Hematopoietic multipotent progenitor cell treated with erythropoietin and hydrocortisone succinate and interleukin-3 and kit ligand, for 15 days (in vitro differentiated cells): ENCODE results near the gene SLC39A13.

Experiments
- DNase-seq: peaks from one replicate; pipeline ENCODE4 v3.0.0-alpha.2; 2015; ENCODE audit warnings: low spot score

Gene SLC39A13

GRCh38 chr11:47407746-47408590, at the start of gene SLC39A13:
SLC39A13 (plus strand) TSS chr11:47408590; CDS start chr11:47410095, 1,505 bp downstream.
- DNase-seq, result peak; percentile 83

DNA sequence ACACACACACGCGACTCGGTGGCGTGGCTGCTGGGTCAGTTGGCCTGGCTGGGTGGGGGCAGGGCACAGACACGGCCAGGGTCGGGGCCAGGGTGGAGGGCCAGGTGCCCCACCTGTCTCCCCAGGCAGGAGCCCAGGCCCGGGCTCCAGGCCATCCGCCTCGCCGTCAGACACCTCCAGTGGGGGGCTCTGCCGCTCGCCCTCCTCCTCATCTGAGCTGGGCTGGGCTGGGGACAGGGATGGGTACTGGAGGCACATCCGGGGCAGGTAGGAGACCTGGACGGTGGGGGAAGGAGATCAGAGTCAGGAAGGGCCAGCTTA, 49.7 kb upstream of the SLC39A13 start:
- no peak for DNase-seq

GRCh38 chr11:47359162-47359561, 49.2 kb upstream of the SLC39A13 start:
- DNase-seq, result no peak

DNA sequence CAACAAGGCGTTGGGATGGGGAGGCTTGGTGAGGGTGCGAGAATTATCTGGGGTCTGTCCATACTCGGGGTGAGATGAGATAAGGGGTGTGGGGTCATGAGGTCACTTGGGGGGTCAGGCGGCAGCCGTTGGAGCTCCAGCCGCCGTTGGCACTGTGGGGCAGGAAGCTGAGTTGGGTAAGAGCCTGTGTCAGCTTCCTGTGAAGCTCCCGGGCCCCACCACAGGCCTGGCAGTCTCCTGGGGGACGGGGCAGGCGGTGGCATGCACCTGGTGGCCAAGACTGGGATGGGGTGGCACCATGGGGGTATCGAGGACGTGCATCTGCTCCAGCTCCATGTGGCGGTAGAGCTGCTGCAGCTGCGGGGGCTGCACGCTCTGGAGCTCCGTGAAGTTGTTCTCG, 48.8 kb upstream of the SLC39A13 start:
- no peak for DNase-seq

GRCh38 chr11:47360341-47360740, 48.0 kb upstream of the SLC39A13 start:
- no peak for DNase-seq

DNA sequence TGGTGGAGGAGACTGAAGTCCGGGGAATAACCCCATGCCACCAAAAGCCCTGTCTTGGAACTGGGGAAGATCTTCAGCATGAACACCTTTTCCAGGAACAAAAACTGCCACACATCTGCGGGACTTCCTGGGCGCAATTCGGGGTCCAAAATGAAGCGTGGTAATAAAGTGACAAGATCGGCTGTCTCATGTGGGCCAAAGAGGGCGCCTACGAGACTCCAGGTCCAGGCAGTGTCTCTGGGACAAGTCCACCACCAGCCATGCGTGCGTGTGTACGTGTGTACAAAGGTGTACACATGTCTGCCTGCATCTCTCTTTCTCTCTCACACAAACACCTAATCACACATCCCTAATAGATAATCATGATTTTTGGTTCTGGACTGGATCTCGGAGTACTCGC, 47.0 kb upstream of the SLC39A13 start:
- no peak for DNase-seq

- no peak for DNase-seq
These were observed 42.3 kb upstream of the SLC39A13 start for GRCh38 chr11:47366020-47366490.

DNA sequence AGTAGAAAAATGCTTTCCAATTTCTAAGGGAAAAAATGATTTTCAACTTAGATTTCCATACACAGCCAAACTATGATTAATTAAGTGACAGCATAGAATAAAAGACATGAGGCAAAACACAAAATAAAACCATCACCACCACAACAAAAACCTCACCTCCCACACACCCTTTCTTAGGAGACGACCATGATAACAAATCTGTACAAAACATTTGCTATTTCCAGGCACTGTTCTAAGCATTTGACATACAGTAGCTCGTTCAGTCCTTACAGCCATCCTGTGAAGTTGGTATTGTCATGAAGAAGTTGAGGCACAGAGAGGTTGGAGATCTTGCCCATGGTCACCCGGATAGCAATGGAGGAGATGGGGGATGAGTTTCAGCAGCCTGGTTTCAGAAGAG, 38.7 kb upstream of the SLC39A13 start:
- DNase-seq, result no peak

- no peak for DNase-seq
These were observed 36.0 kb upstream of the SLC39A13 start for GRCh38 chr11:47372422-47372821.

- DNase-seq, result peak; percentile 77
These were observed 34.3 kb upstream of the SLC39A13 start for GRCh38 chr11:47373876-47374719.

GRCh38 chr11:47374720-47375019, 33.7 kb upstream of the SLC39A13 start:
- no peak for DNase-seq

DNA sequence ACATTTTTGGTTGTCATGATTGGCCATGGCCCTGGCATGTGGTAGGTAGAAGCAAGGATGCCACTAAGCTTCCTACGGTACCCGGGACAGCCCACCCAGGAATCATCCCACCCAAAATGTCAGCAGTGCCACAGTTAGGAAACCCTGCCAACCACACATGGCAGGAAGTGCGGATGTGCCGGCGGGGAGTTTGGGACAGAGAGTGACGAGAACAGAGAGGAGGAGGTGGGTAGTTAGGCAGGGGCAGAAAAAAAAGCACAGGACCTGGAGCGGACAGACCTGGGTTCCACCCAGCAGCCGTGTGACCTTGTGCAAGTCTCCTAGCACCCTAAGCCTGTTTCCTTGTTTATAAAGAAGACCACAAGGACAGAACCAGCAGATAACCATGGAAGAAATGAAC, 33.4 kb upstream of the SLC39A13 start:
- no peak for DNase-seq

GRCh38 chr11:47375546-47376085, 32.8 kb upstream of the SLC39A13 start:
- no peak for DNase-seq

GRCh38 chr11:47376107-47376524, 32.3 kb upstream of the SLC39A13 start:
- DNase-seq, result no peak

DNA sequence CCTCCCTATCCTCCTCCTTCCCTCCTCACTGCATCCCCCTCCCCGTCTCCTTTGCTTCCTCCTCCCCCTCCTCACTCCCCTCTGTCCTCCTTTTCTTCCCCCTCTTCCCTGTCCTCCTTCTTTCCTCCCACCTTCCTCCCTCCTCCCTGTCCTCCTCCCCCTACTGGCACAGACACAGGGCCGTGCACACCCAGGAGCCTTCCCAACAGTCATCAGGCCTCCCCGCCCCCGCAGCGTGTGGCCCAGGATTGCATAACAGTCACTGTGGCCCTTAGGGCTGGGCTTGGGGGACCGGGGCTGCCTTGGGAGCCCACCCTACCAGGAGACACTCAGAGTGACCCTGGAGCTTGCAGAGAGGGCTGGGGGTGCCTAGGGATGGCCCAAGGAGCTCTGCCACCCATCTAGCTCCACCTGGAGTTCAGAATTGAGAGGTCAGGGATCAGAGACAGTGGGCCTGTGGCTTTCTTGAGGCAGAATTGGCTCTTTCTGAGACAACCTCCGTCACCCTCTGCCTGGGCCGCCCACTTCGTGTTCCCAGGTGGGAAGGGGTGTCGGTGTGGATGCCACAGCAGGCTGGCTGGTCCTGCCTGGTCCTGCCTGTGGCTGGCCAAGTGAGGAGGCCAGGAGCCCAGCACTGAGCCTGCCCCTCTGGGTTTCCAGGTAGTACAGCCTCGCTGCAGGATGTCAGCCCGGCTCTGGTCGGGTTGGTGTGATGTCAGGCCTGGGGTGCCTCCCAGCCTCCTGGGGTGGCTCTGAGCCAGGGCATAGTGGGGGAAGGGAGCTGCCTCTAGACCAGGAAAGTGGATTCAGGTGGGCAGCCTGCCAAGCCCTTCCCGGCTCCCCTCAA, 31.6 kb upstream of the SLC39A13 start:
- DNase-seq, result no peak

GRCh38 chr11:47377571-47378009, 30.8 kb upstream of the SLC39A13 start:
- no peak for DNase-seq

GRCh38 chr11:47378010-47378835, 30.2 kb upstream of the SLC39A13 start, which contains the start of gene SPI1:
SPI1 (minus strand) TSS chr11:47378547; CDS start chr11:47378353, 194 bp downstream.
- peak; percentile 49 for DNase-seq

DNA sequence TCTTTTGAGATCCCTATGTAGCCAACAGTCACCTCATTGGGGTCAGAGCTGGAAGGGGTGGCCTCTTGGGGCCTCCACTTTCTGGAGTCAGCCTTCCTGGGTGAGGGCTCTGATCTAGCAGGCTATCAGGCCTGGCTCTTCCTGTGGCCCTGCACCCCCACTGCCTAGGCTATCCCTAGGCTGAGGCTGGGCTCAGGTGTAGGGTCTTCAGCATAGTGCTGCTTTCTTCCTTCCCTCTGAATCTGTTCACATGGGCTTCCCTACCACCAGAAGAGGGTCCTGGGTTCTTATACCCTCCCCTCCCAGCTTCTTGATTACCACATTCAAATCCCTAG, 29.6 kb upstream of the SLC39A13 start:
- DNase-seq, result no peak

DNA sequence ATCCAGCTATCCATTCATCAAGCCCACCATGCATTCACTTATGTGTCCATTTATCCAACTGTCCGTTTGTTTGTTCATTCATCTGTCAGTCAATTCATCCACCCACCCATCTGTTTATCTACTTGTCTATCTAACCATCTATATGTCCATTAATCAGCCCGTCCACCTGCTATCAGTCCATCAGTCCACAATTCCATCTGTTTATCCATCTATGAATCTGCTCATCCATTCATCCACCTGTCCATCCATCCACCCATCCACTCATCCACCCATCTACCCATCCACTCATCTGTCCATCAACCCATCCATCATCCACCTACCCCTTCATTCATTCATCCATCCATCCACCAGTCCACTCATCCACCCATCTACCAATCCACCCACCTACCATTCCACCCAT, 29.1 kb upstream of the SLC39A13 start:
- DNase-seq, result no peak

GRCh38 chr11:47380078-47380477, 28.3 kb upstream of the SLC39A13 start:
- no peak for DNase-seq

GRCh38 chr11:47383071-47383470, 25.3 kb upstream of the SLC39A13 start:
- DNase-seq, result no peak
